ENCODE measurements around the gene LNPEP.

Gene LNPEP

DNA sequence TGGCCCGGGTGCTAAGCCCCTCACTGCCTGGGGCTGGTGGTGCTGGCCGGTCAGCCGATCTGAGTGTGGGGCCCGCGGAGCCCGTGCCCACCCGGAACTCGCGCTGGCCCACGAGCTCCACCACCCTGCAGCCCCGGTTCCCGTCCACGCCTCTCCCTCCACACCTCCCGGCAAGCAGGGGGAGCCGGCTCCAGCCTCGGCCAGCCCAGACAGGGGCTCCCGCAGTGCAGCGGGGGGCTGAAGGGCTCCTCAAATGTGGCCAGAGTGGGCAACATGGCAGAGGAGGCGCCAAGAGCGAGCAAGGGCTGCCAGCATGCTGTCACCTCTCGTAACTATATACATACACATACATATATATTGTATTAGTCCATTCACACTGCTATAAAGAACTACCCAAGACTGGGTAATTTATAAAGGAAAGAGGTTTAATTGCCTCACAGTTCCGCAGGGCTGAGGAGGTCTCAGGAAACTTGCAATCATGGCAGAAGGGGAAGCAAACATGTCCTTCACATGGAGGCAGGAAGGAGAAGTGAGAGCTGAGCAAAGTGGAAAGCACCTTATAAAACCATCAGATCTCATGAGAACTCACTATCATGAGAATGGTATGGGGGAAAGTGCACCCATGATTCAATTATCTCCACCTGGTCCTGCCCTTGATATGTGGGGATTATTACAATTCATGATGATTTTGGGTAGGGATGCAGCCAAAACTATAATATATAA is 149.7 kb downstream of the LNPEP start:
- TF ChIP-seq, protein P1, sequence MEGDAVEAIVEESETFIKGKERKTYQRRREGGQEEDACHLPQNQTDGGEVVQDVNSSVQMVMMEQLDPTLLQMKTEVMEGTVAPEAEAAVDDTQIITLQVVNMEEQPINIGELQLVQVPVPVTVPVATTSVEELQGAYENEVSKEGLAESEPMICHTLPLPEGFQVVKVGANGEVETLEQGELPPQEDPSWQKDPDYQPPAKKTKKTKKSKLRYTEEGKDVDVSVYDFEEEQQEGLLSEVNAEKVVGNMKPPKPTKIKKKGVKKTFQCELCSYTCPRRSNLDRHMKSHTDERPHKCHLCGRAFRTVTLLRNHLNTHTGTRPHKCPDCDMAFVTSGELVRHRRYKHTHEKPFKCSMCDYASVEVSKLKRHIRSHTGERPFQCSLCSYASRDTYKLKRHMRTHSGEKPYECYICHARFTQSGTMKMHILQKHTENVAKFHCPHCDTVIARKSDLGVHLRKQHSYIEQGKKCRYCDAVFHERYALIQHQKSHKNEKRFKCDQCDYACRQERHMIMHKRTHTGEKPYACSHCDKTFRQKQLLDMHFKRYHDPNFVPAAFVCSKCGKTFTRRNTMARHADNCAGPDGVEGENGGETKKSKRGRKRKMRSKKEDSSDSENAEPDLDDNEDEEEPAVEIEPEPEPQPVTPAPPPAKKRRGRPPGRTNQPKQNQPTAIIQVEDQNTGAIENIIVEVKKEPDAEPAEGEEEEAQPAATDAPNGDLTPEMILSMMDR (IDR thresholded peaks at IDR 0.05; ENCODE audit: borderline replicate concordance, control extremely low read depth, extremely low read depth, insufficient read depth, missing control alignments), result no peak
- no peak for DNase-seq (ENCODE audit: low spot score)
- in situ Hi-C loops (cut with MboI; ENCODE audit: low sequenced_read_pairs, unreplicated experiment), result no loop called here

All from GM13976 (cell line).